Measurements from ENCODE around the gene ZNF597.
"Not testable (repeated sequence)": the region's sequence is repeated elsewhere in the genome, so short reads cannot be mapped to it uniquely, and the experiment has no call there.

ZNF597 gene

GRCh38 chr16:3482659-3483241, 39.4 kb upstream of the ZNF597 start:
- no peak overlapping the region for H3K9ac ChIP-seq (ENCODE audit: low read depth, low read length)
- H3K27me3 ChIP-seq (ENCODE audit: control insufficient read depth, insufficient read depth, low read length), result no peaks in the 10 kb centered on the region
- no peaks in the 10 kb centered on the region for H3K9me3 ChIP-seq (ENCODE audit: control insufficient read depth, insufficient read depth, low read length)
- H3K4me3 ChIP-seq (ENCODE audit: low read depth, low read length), result no peak overlapping the region
- no peaks in the 10 kb centered on the region for H3K4me1 ChIP-seq (ENCODE audit: control insufficient read depth, insufficient read depth, low read length)
- peaks cover 43% of the 10 kb centered on the region for H3K36me3 ChIP-seq (ENCODE audit: control insufficient read depth, insufficient read depth, low read length)

GRCh38 chr16:3481696-3482658, 38.7 kb upstream of the ZNF597 start:
- H3K9ac ChIP-seq (ENCODE audit: low read depth, low read length), result no peak overlapping the region
- no peaks in the 10 kb centered on the region for H3K27me3 ChIP-seq (ENCODE audit: control insufficient read depth, insufficient read depth, low read length)
- H3K4me3 ChIP-seq (ENCODE audit: low read depth, low read length), result no peak overlapping the region
- H3K4me1 ChIP-seq (ENCODE audit: control insufficient read depth, insufficient read depth, low read length), result no peaks in the 10 kb centered on the region
- no peaks in the 10 kb centered on the region for H3K9me3 ChIP-seq (ENCODE audit: control insufficient read depth, insufficient read depth, low read length)
- H3K36me3 ChIP-seq (ENCODE audit: control insufficient read depth, insufficient read depth, low read length), result peaks cover 43% of the 10 kb centered on the region

DNA sequence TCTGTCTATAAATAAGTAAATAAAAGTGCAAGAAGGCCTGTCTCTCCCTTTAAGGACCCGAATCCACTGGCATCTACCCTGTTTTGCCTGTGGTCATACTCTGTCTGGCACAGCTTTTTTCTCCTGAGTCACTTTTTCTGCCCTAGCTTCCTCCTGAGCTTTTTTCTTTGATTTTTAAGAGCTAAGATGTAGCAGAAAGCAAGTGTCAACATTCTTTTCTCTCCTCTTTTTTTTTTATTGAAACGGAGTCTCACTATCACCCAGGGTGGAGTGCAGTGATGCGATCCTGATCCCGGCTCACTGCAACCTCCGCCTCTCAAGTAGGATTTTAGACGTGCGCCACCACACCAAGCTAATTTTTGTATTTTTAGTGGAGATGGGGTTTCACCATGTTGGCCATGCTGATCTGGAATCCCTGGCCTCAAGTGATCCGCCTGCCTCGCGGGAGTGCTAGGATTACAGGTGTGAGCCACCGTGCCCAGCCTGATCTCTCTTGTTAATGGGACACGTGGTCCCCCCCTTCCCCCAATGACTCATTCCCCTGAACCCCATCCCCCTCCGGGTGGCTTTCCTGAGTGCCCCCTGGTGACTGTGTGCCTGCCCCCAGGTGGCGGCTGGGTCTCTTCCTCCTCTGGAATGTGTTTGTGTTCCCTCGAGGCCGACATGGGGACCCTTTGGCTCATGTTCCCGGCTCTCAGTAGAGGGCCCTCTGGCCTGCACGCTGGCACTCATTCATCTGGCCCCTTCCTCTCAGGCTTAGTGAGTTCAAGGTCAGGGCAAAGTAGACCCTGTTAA, 37.8 kb upstream of the ZNF597 start:
- no peak overlapping the region for H3K4me3 ChIP-seq (ENCODE audit: low read depth, low read length)
- peaks cover 35% of the 10 kb centered on the region for H3K36me3 ChIP-seq (ENCODE audit: control insufficient read depth, insufficient read depth, low read length)
- no peaks in the 10 kb centered on the region for H3K27me3 ChIP-seq (ENCODE audit: control insufficient read depth, insufficient read depth, low read length)
- no peak overlapping the region for H3K9ac ChIP-seq (ENCODE audit: low read depth, low read length)
- no peaks in the 10 kb centered on the region for H3K4me1 ChIP-seq (ENCODE audit: control insufficient read depth, insufficient read depth, low read length)
- H3K9me3 ChIP-seq (ENCODE audit: control insufficient read depth, insufficient read depth, low read length), result no peaks in the 10 kb centered on the region

- no peaks in the 10 kb centered on the region for H3K27me3 ChIP-seq (ENCODE audit: control insufficient read depth, insufficient read depth, low read length)
- no peaks in the 10 kb centered on the region for H3K9me3 ChIP-seq (ENCODE audit: control insufficient read depth, insufficient read depth, low read length)
- no peaks in the 10 kb centered on the region for H3K4me1 ChIP-seq (ENCODE audit: control insufficient read depth, insufficient read depth, low read length)
- no peak overlapping the region for H3K4me3 ChIP-seq (ENCODE audit: low read depth, low read length)
- H3K36me3 ChIP-seq (ENCODE audit: control insufficient read depth, insufficient read depth, low read length), result peaks cover 21% of the 10 kb centered on the region
- no peak overlapping the region for H3K9ac ChIP-seq (ENCODE audit: low read depth, low read length)
These were observed 36.4 kb upstream of the ZNF597 start for GRCh38 chr16:3479654-3480216.

DNA sequence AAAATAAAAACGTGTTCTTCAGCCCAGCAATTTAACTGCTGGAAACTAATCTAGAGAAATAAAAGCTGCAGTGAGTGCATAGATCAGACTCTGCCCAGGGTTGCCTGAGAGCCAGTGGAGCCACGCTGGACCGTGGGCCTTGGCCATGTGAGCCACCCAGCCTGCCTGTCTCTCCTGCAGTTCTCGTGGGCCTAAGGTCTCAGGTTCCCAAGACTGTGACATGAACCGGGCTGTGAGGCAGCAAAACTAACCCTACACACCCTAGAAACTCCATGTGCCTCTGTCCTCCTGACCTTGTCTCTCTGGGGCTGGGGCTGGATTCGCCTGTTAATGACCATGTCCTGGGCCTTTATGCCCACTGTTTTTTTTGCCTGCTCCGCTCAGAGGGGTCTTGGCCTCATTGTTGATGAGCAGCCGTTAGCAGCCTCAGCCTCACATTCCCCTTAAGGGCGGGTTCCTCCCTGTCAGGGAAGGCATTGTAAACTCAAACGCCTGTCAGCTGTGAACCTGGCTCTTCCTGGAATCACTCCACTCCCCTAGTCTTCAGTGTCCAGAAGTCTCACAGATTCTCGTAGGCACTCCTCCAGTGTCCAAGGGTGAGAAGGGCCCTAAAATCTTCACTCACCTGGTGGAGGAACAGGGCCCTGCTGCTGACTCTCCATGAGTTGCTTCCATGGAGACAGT, 35.1 kb upstream of the ZNF597 start:
- no peaks in the 10 kb centered on the region for H3K27me3 ChIP-seq (ENCODE audit: control insufficient read depth, insufficient read depth, low read length)
- no peaks in the 10 kb centered on the region for H3K4me1 ChIP-seq (ENCODE audit: control insufficient read depth, insufficient read depth, low read length)
- H3K36me3 ChIP-seq (ENCODE audit: control insufficient read depth, insufficient read depth, low read length), result peaks cover 11% of the 10 kb centered on the region
- H3K4me3 ChIP-seq (ENCODE audit: low read depth, low read length), result no peak overlapping the region
- H3K9me3 ChIP-seq (ENCODE audit: control insufficient read depth, insufficient read depth, low read length), result no peaks in the 10 kb centered on the region
- no peak overlapping the region for H3K9ac ChIP-seq (ENCODE audit: low read depth, low read length)

DNA sequence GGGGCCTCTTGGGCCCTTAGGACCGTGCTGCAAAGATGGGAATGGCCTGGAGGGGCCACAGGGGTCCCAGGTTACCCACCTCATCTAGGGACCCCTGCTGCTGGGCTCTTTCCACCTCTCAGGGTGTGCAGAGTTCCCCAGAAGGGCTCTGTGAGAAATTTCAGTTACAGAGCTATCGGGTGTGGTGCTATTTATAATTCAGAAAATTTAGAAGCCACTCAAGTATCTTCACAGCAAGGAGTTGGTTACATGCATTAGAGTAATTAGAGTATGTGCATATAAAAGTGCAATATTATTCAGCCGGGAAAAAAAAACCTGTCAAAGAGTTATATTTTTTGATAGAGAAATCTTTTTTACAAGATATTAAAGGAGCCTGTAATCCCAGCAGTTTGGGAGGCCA, 33.1 kb upstream of the ZNF597 start:
- H3K4me3 ChIP-seq (ENCODE audit: low read depth, low read length), result no peak overlapping the region
- H3K27me3 ChIP-seq (ENCODE audit: control insufficient read depth, insufficient read depth, low read length), result no peaks in the 10 kb centered on the region
- H3K9ac ChIP-seq (ENCODE audit: low read depth, low read length), result no peak overlapping the region
- H3K4me1 ChIP-seq (ENCODE audit: control insufficient read depth, insufficient read depth, low read length), result no peaks in the 10 kb centered on the region
- no peaks in the 10 kb centered on the region for H3K9me3 ChIP-seq (ENCODE audit: control insufficient read depth, insufficient read depth, low read length)
- peaks cover 2% of the 10 kb centered on the region for H3K36me3 ChIP-seq (ENCODE audit: control insufficient read depth, insufficient read depth, low read length)

GRCh38 chr16:3475604-3476375, 32.5 kb upstream of the ZNF597 start:
- no peak overlapping the region for H3K4me3 ChIP-seq (ENCODE audit: low read depth, low read length)
- no peaks in the 10 kb centered on the region for H3K9me3 ChIP-seq (ENCODE audit: control insufficient read depth, insufficient read depth, low read length)
- no peak overlapping the region for H3K9ac ChIP-seq (ENCODE audit: low read depth, low read length)
- H3K36me3 ChIP-seq (ENCODE audit: control insufficient read depth, insufficient read depth, low read length), result peaks cover 2% of the 10 kb centered on the region
- no peaks in the 10 kb centered on the region for H3K4me1 ChIP-seq (ENCODE audit: control insufficient read depth, insufficient read depth, low read length)
- H3K27me3 ChIP-seq (ENCODE audit: control insufficient read depth, insufficient read depth, low read length), result no peaks in the 10 kb centered on the region

DNA sequence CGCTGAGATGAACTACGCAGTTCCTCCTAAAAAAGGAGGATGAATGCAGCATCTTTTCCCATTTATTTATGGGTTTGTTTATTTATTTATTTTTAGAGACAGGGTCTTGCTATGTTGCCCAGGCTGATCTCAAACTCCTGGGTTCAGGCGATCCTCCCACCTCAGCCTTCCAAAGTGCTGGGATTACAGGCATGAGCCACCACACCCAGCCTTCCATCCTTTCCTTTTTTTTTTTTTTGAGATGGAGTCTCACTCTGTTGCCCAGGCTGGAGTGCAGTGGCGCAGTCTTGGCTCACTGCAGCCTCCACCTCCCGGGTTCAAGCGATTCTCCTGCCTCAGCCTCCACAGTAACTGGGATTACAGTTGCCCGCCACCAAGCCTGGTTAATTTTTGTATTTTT, 31.6 kb upstream of the ZNF597 start:
- not testable (repeated sequence) for H3K9ac ChIP-seq (ENCODE audit: low read depth, low read length); H3K4me3 ChIP-seq (ENCODE audit: low read depth, low read length); H3K27me3 ChIP-seq (ENCODE audit: control insufficient read depth, insufficient read depth, low read length); H3K9me3 ChIP-seq (ENCODE audit: control insufficient read depth, insufficient read depth, low read length); H3K4me1 ChIP-seq (ENCODE audit: control insufficient read depth, insufficient read depth, low read length); H3K36me3 ChIP-seq (ENCODE audit: control insufficient read depth, insufficient read depth, low read length)

DNA sequence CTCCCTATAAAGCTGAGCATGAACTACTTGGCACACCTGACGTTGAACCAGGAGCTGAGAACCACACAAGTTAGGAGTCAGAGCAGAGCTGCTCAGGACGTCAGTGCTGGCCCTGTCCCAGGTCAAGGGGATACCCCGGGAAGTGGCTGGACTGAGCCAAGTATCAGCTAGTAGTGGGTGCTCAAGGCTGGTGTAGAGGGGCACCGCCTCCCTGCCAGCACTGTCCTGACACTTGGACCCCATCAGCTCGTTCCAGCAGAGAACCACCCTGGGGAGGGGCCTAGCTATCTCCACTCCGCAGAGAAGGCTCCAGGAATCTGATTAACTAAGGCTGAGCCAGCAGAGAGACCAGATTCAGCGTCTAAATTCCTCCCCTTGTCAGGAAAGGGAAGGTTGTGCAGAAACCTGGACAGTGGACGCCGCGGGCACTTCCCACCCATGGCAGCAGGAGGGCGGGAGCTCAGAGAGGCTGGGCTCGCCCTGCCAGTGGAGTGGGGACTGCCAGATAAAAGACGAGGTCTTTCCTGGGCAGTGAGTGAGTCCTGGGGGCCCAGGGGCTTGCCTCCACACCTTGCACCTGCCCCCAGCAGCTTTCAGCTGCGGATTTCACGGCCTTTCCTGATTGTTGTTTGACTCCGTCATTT, 31.0 kb upstream of the ZNF597 start:
- H3K9me3 ChIP-seq (ENCODE audit: control insufficient read depth, insufficient read depth, low read length), result no peaks in the 10 kb centered on the region
- H3K4me3 ChIP-seq (ENCODE audit: low read depth, low read length), result no peak overlapping the region
- H3K4me1 ChIP-seq (ENCODE audit: control insufficient read depth, insufficient read depth, low read length), result no peaks in the 10 kb centered on the region
- H3K27me3 ChIP-seq (ENCODE audit: control insufficient read depth, insufficient read depth, low read length), result no peaks in the 10 kb centered on the region
- peaks cover 2% of the 10 kb centered on the region for H3K36me3 ChIP-seq (ENCODE audit: control insufficient read depth, insufficient read depth, low read length)
- no peak overlapping the region for H3K9ac ChIP-seq (ENCODE audit: low read depth, low read length)

DNA sequence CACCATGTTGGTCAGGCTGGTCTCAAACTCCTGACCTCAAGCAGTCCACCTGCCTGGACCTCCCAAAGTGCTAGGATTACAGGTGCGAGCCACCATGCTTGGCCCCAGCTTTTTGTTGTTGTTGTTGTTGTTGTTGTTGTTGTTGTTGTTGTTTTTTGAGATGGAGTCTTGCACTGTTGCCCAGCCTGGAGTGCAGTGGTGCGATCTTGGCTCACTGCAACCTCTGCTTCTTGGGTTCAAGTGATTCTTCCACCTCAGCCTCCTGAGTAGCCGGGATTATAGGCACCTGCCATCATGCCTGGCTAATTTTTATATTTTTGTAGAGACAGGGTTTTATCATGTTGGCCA, 30.3 kb upstream of the ZNF597 start:
- not testable (repeated sequence) for H3K27me3 ChIP-seq (ENCODE audit: control insufficient read depth, insufficient read depth, low read length); H3K4me1 ChIP-seq (ENCODE audit: control insufficient read depth, insufficient read depth, low read length); H3K9ac ChIP-seq (ENCODE audit: low read depth, low read length); H3K36me3 ChIP-seq (ENCODE audit: control insufficient read depth, insufficient read depth, low read length); H3K9me3 ChIP-seq (ENCODE audit: control insufficient read depth, insufficient read depth, low read length); H3K4me3 ChIP-seq (ENCODE audit: low read depth, low read length)
